Gastroesophageal sphincter (tissue), 3 donors: ENCODE results near the gene NHS.

Source experiments
- EP300 ChIP-seq: sonication (generic); formaldehyde crosslinking; IDR thresholded peaks from one replicate; pipeline ENCODE4 v1.6.1; 2017; ENCODE audit warnings: antibody characterized with exemption, mild to moderate bottlenecking
- POLR2AphosphoS5 ChIP-seq: sonication (generic); formaldehyde crosslinking; IDR thresholded peaks from one replicate; pipeline ENCODE4 v1.6.1; 2017; ENCODE audit warnings: antibody characterized with exemption
- TF ChIP-seq, protein P1 (sequence below), 4 experiments: fragments of 200-600 bp in 2 of 4; fragments of 450-650 bp in 2 of 4; sonication (generic) in 1 of 4; IDR thresholded peaks; one replicate each; pipeline ENCODE4 v1.5.1; 2017 to 2019; ENCODE audit warnings: antibody characterized with exemption in 4 of 4, mild to moderate bottlenecking in 2 of 4, moderate library complexity in 2 of 4

DNA sequence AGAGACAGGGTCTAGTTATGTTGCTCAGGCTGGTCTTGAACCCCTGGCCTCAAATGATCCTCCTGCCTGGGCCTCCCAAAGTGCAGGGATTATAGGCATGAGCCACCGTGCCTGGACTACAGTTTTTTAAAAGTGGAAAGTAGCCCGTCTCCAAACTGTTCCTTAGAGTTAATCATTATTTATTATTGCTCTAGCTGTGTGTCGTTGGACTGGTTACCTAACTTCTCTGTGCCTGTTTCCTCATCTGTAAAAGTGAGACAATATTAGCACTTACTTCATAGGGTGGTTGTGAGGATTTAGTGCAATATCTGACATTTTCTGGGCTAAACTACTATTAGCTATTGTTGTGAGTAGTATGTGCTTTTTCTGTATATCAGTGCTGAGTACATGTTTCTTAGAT, 210.0 kb downstream of the NHS start:
- TF ChIP-seq, protein P1, sequence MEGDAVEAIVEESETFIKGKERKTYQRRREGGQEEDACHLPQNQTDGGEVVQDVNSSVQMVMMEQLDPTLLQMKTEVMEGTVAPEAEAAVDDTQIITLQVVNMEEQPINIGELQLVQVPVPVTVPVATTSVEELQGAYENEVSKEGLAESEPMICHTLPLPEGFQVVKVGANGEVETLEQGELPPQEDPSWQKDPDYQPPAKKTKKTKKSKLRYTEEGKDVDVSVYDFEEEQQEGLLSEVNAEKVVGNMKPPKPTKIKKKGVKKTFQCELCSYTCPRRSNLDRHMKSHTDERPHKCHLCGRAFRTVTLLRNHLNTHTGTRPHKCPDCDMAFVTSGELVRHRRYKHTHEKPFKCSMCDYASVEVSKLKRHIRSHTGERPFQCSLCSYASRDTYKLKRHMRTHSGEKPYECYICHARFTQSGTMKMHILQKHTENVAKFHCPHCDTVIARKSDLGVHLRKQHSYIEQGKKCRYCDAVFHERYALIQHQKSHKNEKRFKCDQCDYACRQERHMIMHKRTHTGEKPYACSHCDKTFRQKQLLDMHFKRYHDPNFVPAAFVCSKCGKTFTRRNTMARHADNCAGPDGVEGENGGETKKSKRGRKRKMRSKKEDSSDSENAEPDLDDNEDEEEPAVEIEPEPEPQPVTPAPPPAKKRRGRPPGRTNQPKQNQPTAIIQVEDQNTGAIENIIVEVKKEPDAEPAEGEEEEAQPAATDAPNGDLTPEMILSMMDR (IDR thresholded peaks at IDR 0.05), result no peak
- TF ChIP-seq POLR2AphosphoS5 (no peak), EP300 (no peak)
